Panc1 (cell line): ENCODE measurements around the gene NUDT4.

Source experiments
- CTCF ChIP-seq: fragments of 450-650 bp; IDR thresholded peaks from 2 replicates; pipeline ENCODE4 v1.5.1; 2017; ENCODE audit warnings: mild to moderate bottlenecking
- POLR2AphosphoS5 ChIP-seq: IDR thresholded peaks from 2 replicates; pipeline ENCODE4 v1.6.1; 2012; ENCODE audit warnings: mild to moderate bottlenecking, low read depth, low read length, moderate library complexity

- TF ChIP-seq CTCF (no peak), POLR2AphosphoS5 (no peak)
Measured at GRCh38 chr12:93333054-93333453, 44.7 kb upstream of the NUDT4 start.
